ENCODE data around the gene PLPP4.
"Not testable (repeated sequence)": the region's sequence is repeated elsewhere in the genome, so short reads cannot be mapped to it uniquely, and the experiment has no call there.

Gene PLPP4

GRCh38 chr10:120492346-120492745 lies 35.3 kb downstream of the PLPP4 start:
- FAIRE-seq: no peak

GRCh38 chr10:120493411-120494312 lies 36.6 kb downstream of the PLPP4 start:
- FAIRE-seq: no peak

- FAIRE-seq: no peak
These were observed 37.3 kb downstream of the PLPP4 start for GRCh38 chr10:120494313-120494710.

GRCh38 chr10:120495226-120496009 lies 38.4 kb downstream of the PLPP4 start:
- no peak for FAIRE-seq

GRCh38 chr10:120499883-120500282 lies 42.9 kb downstream of the PLPP4 start:
- FAIRE-seq: no peak

- FAIRE-seq: no peak
These were observed 46.7 kb downstream of the PLPP4 start for GRCh38 chr10:120503689-120504088.

GRCh38 chr10:120504227-120504626 lies 47.2 kb downstream of the PLPP4 start:
- FAIRE-seq: not testable (repeated sequence)

- FAIRE-seq: no peak
These were observed 48.0 kb downstream of the PLPP4 start for GRCh38 chr10:120505056-120505455.

GRCh38 chr10:120505866-120506265 lies 48.8 kb downstream of the PLPP4 start:
- no peak for FAIRE-seq

GRCh38 chr10:120506674-120507073 lies 49.6 kb downstream of the PLPP4 start:
- FAIRE-seq: no peak

- no peak for FAIRE-seq
These were observed 50.1 kb downstream of the PLPP4 start for GRCh38 chr10:120507175-120507574.

- no peak for FAIRE-seq
These were observed 50.6 kb downstream of the PLPP4 start for GRCh38 chr10:120507651-120508050.

- no peak for FAIRE-seq
These were observed 51.4 kb downstream of the PLPP4 start for GRCh38 chr10:120508393-120508792.

GRCh38 chr10:120508966-120509365 lies 51.9 kb downstream of the PLPP4 start:
- FAIRE-seq: no peak

GRCh38 chr10:120511165-120511564 lies 54.1 kb downstream of the PLPP4 start:
- no peak for FAIRE-seq

- FAIRE-seq: no peak
These were observed 56.3 kb downstream of the PLPP4 start for GRCh38 chr10:120513307-120513796.

GRCh38 chr10:120514035-120514620 lies 57.1 kb downstream of the PLPP4 start:
- FAIRE-seq: no peak

GRCh38 chr10:120514959-120515358 lies 57.9 kb downstream of the PLPP4 start:
- FAIRE-seq: no peak

GRCh38 chr10:120515741-120516140 lies 58.7 kb downstream of the PLPP4 start:
- FAIRE-seq: no peak

- FAIRE-seq: no peak
These were observed 59.4 kb downstream of the PLPP4 start for GRCh38 chr10:120516426-120516825.

- FAIRE-seq: no peak
These were observed 60.2 kb downstream of the PLPP4 start for GRCh38 chr10:120517196-120517595.

- no peak for FAIRE-seq
These were observed 61.0 kb downstream of the PLPP4 start for GRCh38 chr10:120517881-120518484.

- no peak for FAIRE-seq
These were observed 64.9 kb downstream of the PLPP4 start for GRCh38 chr10:120521880-120522279.
